GM23248 (cell line): ENCODE results near the gene CUX1. TPM values are rescaled to one million over a fixed set of nuclear protein-coding genes. Genes with fewer than 3 reads are reported as not detected.
"Not testable (repeated sequence)": the region's sequence is repeated elsewhere in the genome, so short reads cannot be mapped to it uniquely, and the experiment has no call there.

Experiments
- DNase-seq: peaks from one replicate; pipeline ENCODE4 v3.0.0-alpha.2; 2015
- H2AFZ ChIP-seq: fragments of 200-600 bp; sonication (generic); 2 replicates; pipeline ENCODE4 v1.6.1; 2016; ENCODE audit warnings: antibody characterized with exemption
- H3F3A ChIP-seq: fragments of 200-600 bp; sonication (generic); 2 replicates; pipeline ENCODE4 v1.6.1; 2016; ENCODE audit warnings: mild to moderate bottlenecking, antibody characterized with exemption, mixed run types; ENCODE audit not compliant: insufficient read depth
- H3K27ac ChIP-seq: fragments of 200-600 bp; sonication (generic); 2 replicates; pipeline ENCODE4 v1.5.1; 2016; ENCODE audit warnings: mild to moderate bottlenecking
- H3K27me3 ChIP-seq: fragments of 200-600 bp; sonication (generic); replicated peaks from 2 replicates; pipeline ENCODE4 v1.6.1; 2016; ENCODE audit warnings: mild to moderate bottlenecking; ENCODE audit not compliant: insufficient read depth
- H3K36me3 ChIP-seq: fragments of 200-600 bp; sonication (generic); 2 replicates; pipeline ENCODE4 v1.6.1; 2016; ENCODE audit warnings: low read depth, mild to moderate bottlenecking
- H3K4me1 ChIP-seq: fragments of 200-600 bp; sonication (generic); 2 replicates; pipeline ENCODE4 v1.6.1; 2016; ENCODE audit warnings: mild to moderate bottlenecking; ENCODE audit not compliant: insufficient read depth
- H3K4me2 ChIP-seq: fragments of 200-600 bp; sonication (generic); one replicate; pipeline ENCODE4 v1.6.1; 2016; ENCODE audit warnings: mild to moderate bottlenecking; ENCODE audit not compliant: unreplicated experiment
- H3K4me3 ChIP-seq: fragments of 200-600 bp; sonication (generic); 2 replicates; pipeline ENCODE4 v1.5.1; 2016; ENCODE audit warnings: mild to moderate bottlenecking
- H3K79me2 ChIP-seq: fragments of 200-600 bp; sonication (generic); 2 replicates; pipeline ENCODE4 v1.6.1; 2016; ENCODE audit warnings: mild to moderate bottlenecking; ENCODE audit not compliant: insufficient read depth
- H3K9ac ChIP-seq: fragments of 200-600 bp; sonication (generic); 2 replicates; pipeline ENCODE4 v1.6.1; 2016; ENCODE audit warnings: mild to moderate bottlenecking
- H3K9me2 ChIP-seq: fragments of 200-600 bp; sonication (generic); 2 replicates; pipeline ENCODE4 v1.6.1; 2016; ENCODE audit warnings: mixed run types, mild to moderate bottlenecking, moderate library complexity; ENCODE audit not compliant: insufficient read depth
- H3K9me3 ChIP-seq: fragments of 200-600 bp; sonication (generic); one replicate; pipeline ENCODE4 v1.6.1; 2017; ENCODE audit warnings: low read depth
- H4K20me1 ChIP-seq: fragments of 200-600 bp; sonication (generic); 2 replicates; pipeline ENCODE4 v1.6.0; 2016; ENCODE audit not compliant: insufficient read depth
- EZH2 ChIP-seq: fragments of 200-600 bp; sonication (generic); IDR thresholded peaks from 2 replicates; pipeline ENCODE4 v1.6.1; 2018; ENCODE audit warnings: antibody characterized with exemption, mild to moderate bottlenecking; ENCODE audit not compliant: insufficient read depth, poor library complexity, severe bottlenecking
- EZH2phosphoT487 ChIP-seq: fragments of 200-600 bp; sonication (generic); IDR thresholded peaks from 2 replicates; pipeline ENCODE4 v1.6.1; 2018; ENCODE audit warnings: antibody characterized with exemption, moderate library complexity, mild to moderate bottlenecking, low read depth; ENCODE audit not compliant: insufficient read depth
- WGBS, 2 experiments: methylation state at CpG; one replicate each; pipeline ENCODE4 v1.1.6; 2015 to 2017; ENCODE audit warnings: low lambda C conversion rate in 2 of 2, low coverage in 1 of 2; ENCODE audit errors: missing lambda C conversion rate in 2 of 2; 5-methylcytosine and 5-hydroxymethylcytosine counted together
- in situ Hi-C: fragments of 300-500 bp; cut with MboI; formaldehyde crosslinking; loops from 2 replicates; pipeline ENCODE4 v1.15.0; 2020
- polyA plus RNA-seq: library from polyadenylated mRNA; unstranded; fragments of >200 nt; fragmentation: Nextera tagmentation; extraction: Ambion mirVana; gene quantifications from 2 replicates; pipeline ENCODE4 v1.2.1, GENCODE V29; 2016
- total RNA-seq: library from RNA; depleted of rRNA; stranded (reverse); fragments of >200 nt; shearing (Covaris generic); gene quantifications from 2 replicates; pipeline ENCODE4 v1.2.3, GENCODE V29; 2014

CUX1 gene
- total and polyA plus RNA-seq, 2 experiments from 2014 or later = 30.2 to 34.9 TPM

DNA sequence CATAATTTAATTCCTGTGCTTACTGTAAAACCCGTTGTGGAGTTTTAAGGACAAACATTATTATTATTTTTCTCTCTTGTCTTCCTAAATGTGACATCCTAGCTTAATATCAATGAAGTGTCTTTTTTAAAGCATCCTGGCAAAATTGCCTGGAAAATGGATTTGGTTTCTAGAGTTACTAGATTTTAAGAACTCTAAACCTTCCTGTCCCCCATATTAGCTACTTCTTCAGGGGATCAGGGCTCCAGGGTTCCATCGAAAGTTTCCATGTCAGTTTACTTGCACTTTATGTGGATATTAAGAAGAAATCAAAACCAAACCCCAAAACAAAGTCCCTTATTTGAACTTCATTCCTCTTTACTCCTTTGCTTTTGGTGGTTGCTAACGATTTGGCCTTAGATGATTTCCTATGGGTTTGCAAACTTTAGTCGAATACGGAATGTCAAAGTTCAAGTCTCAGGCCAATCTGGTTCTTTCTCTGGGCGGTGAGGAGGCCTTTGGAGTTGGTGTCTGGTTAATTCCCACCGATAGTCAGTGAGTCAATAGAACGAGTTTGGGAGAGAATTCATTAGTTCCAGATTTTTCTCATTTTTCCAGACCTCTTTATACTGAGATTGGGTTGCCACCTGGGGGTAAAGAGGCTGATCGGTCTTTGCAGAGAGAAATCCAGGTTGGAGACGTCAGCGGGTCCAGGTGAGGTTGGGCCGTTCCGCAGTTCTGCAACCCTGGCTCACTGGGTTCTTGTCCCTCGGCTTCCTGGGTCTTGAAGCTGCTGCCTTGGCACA is 1.1 kb downstream of the CUX1 start:
- in situ Hi-C loops = loop anchor here (10.0 kb wide), 1 partner anchor 416 kb away; no protein-coding TSS in a partner anchor
- Histone ChIP-seq H3K27ac (no peak overlapping the region), H3K9me2 (no peaks in the 10 kb centered on the region), H3K9me3 (no peaks in the 10 kb centered on the region), H2AFZ (no peak overlapping the region), H3K27me3 (no peaks in the 10 kb centered on the region), H3K4me1 (peaks cover 7% of the 10 kb centered on the region; the same call in 1 of the 2 replicates), H3K4me3 (no peak overlapping the region), H4K20me1 (peaks cover 2% of the 10 kb centered on the region; the same call in 1 of the 2 replicates), H3K9ac (no peak overlapping the region), H3K79me2 (peaks cover 59% of the 10 kb centered on the region), H3F3A (peaks cover 17% of the 10 kb centered on the region), H3K4me2 (peak overlapping the region; percentile 55), H3K36me3 (no peaks in the 10 kb centered on the region)
- 96 to 97% methylated on average over 14 of the region's 14 CpGs for WGBS, 2 experiments
- TF ChIP-seq EZH2 (no peak), EZH2phosphoT487 (no peak)
- DNase-seq = no peak

DNA sequence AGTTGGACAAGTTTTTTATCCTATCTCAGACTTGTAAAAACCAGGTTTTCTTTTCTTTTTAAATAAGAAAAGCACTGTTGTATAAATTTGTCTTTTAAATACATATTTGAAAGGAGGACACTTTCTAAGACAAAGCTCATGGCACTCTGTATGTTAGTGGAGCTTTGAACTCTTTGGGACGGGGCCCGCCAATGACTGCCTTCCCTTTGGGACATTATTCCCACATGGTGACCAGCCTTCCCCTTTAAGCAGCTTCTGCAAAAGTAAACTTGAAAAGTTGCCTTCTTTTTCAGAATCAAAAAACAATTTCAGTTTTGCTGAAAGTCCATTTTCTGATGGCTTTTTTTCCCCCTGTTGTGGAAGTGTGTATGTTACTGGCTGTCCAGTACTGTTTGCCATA is 1.8 kb downstream of the CUX1 start:
- in situ Hi-C loops = loop anchor here (10.0 kb wide), 1 partner anchor 416 kb away; no protein-coding TSS in a partner anchor
- no peak overlapping the region for H3K27ac ChIP-seq
- H4K20me1 ChIP-seq = peaks cover 4% of the 10 kb centered on the region; the same call in 1 of the 2 replicates
- H3K4me2 ChIP-seq = no peak overlapping the region
- peaks cover 17% of the 10 kb centered on the region for H3F3A ChIP-seq
- H3K9ac ChIP-seq = no peak overlapping the region
- TF ChIP-seq EZH2phosphoT487 = no peak
- no peak for TF ChIP-seq EZH2
- no peaks in the 10 kb centered on the region for H3K9me2 ChIP-seq
- H3K79me2 ChIP-seq = peaks cover 66% of the 10 kb centered on the region
- no peak overlapping the region for H2AFZ ChIP-seq
- WGBS, 2 experiments = 97 to 100% methylated on average over 2 of the region's 2 CpGs
- peaks cover 7% of the 10 kb centered on the region; the same call in 1 of the 2 replicates for H3K4me1 ChIP-seq
- DNase-seq = no peak
- no peaks in the 10 kb centered on the region for H3K9me3 ChIP-seq
- H3K36me3 ChIP-seq = no peaks in the 10 kb centered on the region
- no peaks in the 10 kb centered on the region for H3K27me3 ChIP-seq
- H3K4me3 ChIP-seq = no peak overlapping the region

DNA sequence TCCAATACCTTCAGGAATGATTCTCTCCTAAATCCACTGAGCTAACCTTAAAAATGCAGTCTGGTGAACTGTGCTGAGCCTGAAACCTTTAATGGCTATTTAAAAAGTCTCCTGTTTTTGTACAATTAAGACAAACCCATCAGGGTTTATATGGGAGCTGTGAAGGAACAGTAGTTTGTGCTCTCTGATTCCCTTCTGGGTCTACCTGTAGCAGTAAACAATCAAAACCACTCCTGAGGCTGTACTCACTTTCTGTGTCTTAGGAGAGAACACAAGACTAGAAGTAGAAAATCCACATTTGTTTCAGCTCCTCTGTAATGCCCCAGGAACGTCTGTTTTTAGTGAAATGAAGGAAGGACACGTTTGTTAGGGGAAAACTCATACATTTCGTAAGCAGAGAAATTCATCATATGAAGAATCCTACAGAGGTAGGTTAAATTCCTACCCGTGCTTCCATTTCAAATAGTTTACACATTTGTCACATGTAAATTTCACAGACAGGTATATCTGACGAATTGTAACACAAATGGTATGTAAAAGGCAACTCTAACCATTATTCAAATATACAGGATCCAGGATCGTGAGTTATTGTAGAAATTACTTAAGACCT is 2.6 kb downstream of the CUX1 start:
- Histone ChIP-seq H3K9me3 (no peaks in the 10 kb centered on the region), H3F3A (peaks cover 12% of the 10 kb centered on the region), H4K20me1 (peaks cover 4% of the 10 kb centered on the region; the same call in 1 of the 2 replicates), H3K79me2 (peaks cover 74% of the 10 kb centered on the region), H3K4me2 (no peak overlapping the region), H3K4me3 (no peak overlapping the region), H3K9me2 (no peaks in the 10 kb centered on the region), H3K4me1 (0 out of 2 replicates have a peak, but pooled peaks cover 4% of the 10 kb centered on the region), H3K27me3 (no peaks in the 10 kb centered on the region), H3K36me3 (no peaks in the 10 kb centered on the region), H2AFZ (no peak overlapping the region), H3K9ac (no peak overlapping the region), H3K27ac (no peak overlapping the region)
- WGBS, 2 experiments = 92 to 96% methylated on average over 6 of the region's 6 CpGs
- in situ Hi-C loops = loop anchor here (10.0 kb wide), 1 partner anchor 415 kb away; no protein-coding TSS in a partner anchor
- TF ChIP-seq EZH2 (no peak), EZH2phosphoT487 (no peak)
- DNase-seq = no peak

DNA sequence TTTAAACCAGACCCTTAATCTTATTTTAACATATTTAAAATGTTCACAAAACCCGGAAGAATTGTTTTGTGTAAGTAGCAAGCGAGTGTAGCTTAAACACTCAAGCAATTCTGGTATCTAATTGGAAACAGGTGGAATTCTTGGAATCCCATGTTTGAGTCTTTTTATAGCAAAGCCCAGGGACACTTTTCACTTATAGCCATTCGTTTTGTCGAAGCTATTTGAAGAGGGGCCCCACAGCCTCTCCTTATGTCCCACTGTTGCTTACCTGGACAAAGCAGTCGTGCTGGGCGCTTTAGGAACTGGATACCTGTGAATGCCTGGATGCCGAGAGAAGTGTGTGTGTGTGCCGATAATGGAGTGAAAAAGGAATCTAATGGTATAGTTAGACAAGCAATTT is 3.3 kb downstream of the CUX1 start:
- DNase-seq = peak; percentile 18
- no peaks in the 10 kb centered on the region for H3K36me3 ChIP-seq
- H3K4me3 ChIP-seq = no peak overlapping the region
- H3K9ac ChIP-seq = no peak overlapping the region
- H3K4me2 ChIP-seq = no peak overlapping the region
- peaks cover 81% of the 10 kb centered on the region for H3K79me2 ChIP-seq
- peaks cover 4% of the 10 kb centered on the region; the same call in 1 of the 2 replicates for H4K20me1 ChIP-seq
- in situ Hi-C loops = no loop called here
- no peak overlapping the region for H3K27ac ChIP-seq
- TF ChIP-seq EZH2 = no peak
- TF ChIP-seq EZH2phosphoT487 = no peak
- no peaks in the 10 kb centered on the region for H3K27me3 ChIP-seq
- peaks cover 12% of the 10 kb centered on the region for H3F3A ChIP-seq
- no peaks in the 10 kb centered on the region for H3K9me3 ChIP-seq
- 68 to 72% methylated on average over 8 of the region's 8 CpGs for whole genome bisulfite sequencing, 2 experiments
- H3K9me2 ChIP-seq = no peaks in the 10 kb centered on the region
- 0 out of 2 replicates have a peak, but pooled peaks cover 4% of the 10 kb centered on the region for H3K4me1 ChIP-seq
- no peak overlapping the region for H2AFZ ChIP-seq

DNA sequence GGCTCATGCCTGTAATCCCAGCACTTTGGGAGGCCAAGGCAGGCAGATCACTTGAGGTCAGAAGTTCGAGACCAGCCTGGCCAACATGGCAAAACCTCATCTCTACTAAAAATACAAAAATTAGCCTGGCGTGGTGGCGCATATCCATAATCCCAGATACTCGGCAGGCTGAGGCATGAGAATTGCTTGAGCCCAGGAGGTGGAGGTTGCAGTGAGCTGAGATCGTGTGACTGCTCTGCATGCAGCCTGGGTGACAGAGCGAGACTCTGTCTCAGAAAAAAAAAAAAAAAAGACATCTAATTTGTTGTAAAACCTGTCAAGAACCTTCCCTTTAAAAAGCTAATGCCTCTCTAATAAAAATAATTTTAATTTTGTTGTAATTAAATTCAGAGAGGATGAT is 5.2 kb downstream of the CUX1 start:
- H3K9me2 ChIP-seq, H3K9ac ChIP-seq, H3K4me1 ChIP-seq, H3K4me2 ChIP-seq, DNase-seq, in situ Hi-C loops, H4K20me1 ChIP-seq, H2AFZ ChIP-seq, H3K4me3 ChIP-seq, H3K9me3 ChIP-seq, H3K27me3 ChIP-seq, H3K27ac ChIP-seq, H3K36me3 ChIP-seq: not testable (repeated sequence)
- peaks cover 98% of the 10 kb centered on the region for H3K79me2 ChIP-seq
- H3F3A ChIP-seq = peaks cover 12% of the 10 kb centered on the region
- WGBS, 2 experiments = 97 to 98% methylated on average over 6 of the region's 6 CpGs
